PC-3 (cell line): Measurements from ENCODE around the gene UBL7. TPM values are rescaled to one million over a fixed set of nuclear protein-coding genes. Genes with fewer than 3 reads are reported as not detected.

Source experiments
- ATAC-seq: fragments of 200-7000 bp; cut with Tn5 transposase; 2 replicates; pipeline ENCODE4 v1.9.1; 2020; ENCODE audit warnings: mild to moderate bottlenecking, moderate library complexity
- BruUV-seq: library from RNA; stranded (reverse); fragments of 400-500 nt; replicated peaks from 2 replicates; lab custom pipeline; 2021; lab: Mats Ljungman, UMichigan
- CTCF ChIA-PET: fragments of 300-600 bp; sonication (Branson Sonifier 250); formaldehyde crosslinking; loops from one replicate; lab custom pipeline; 2022; ENCODE audit warnings: antibody characterized with exemption; lab: Charles Lee
- POLR2A ChIA-PET: fragments of 300-600 bp; sonication (Branson Sonifier 250); formaldehyde crosslinking; loops from one replicate; lab custom pipeline; 2022; ENCODE audit warnings: antibody characterized with exemption; ENCODE audit not compliant: unreplicated experiment; lab: Charles Lee
- DNase-seq: peaks from one replicate; pipeline ENCODE4 v3.0.0-alpha.2; 2015
- H2AFZ ChIP-seq: fragments of 300-600 bp; sonication (generic); 2 replicates; pipeline ENCODE4 v1.6.0; 2016; ENCODE audit warnings: antibody characterized with exemption, low read length
- H3F3A ChIP-seq: fragments of 300-600 bp; sonication (generic); one replicate; pipeline ENCODE4 v1.6.0; 2017; ENCODE audit warnings: antibody characterized with exemption, low read length, control low read depth, mild to moderate bottlenecking; ENCODE audit not compliant: unreplicated experiment
- H3K27ac ChIP-seq: fragments of 300-600 bp; sonication (generic); 2 replicates; pipeline ENCODE4 v1.5.1; 2016; ENCODE audit warnings: mild to moderate bottlenecking, low read length
- H3K27me3 ChIP-seq: fragments of 300-600 bp; sonication (generic); 2 replicates; pipeline ENCODE4 v1.6.1; 2016; ENCODE audit warnings: low read length, mixed read lengths
- H3K36me3 ChIP-seq: fragments of 300-600 bp; sonication (generic); 2 replicates; pipeline ENCODE4 v1.6.1; 2016; ENCODE audit warnings: low read depth, mixed run types, low read length, mixed read lengths
- H3K4me1 ChIP-seq: fragments of 300-600 bp; sonication (generic); 2 replicates; pipeline ENCODE4 v1.5.1; 2016; ENCODE audit warnings: low read length; ENCODE audit not compliant: insufficient read depth
- H3K4me2 ChIP-seq: fragments of 300-600 bp; sonication (generic); 2 replicates; pipeline ENCODE4 v1.6.0; 2016; ENCODE audit warnings: low read length
- H3K4me3 ChIP-seq: fragments of 300-600 bp; sonication (generic); 2 replicates; pipeline ENCODE4 v1.5.1; 2016; ENCODE audit warnings: mild to moderate bottlenecking, low read length, mixed read lengths
- H3K79me2 ChIP-seq: fragments of 300-600 bp; sonication (generic); 2 replicates; pipeline ENCODE4 v1.6.1; 2017; ENCODE audit warnings: low read length, mixed read lengths
- H3K9ac ChIP-seq: fragments of 300-600 bp; sonication (generic); 2 replicates; pipeline ENCODE4 v1.6.0; 2016; ENCODE audit warnings: mild to moderate bottlenecking, low read length
- H3K9me2 ChIP-seq: fragments of 300-600 bp; sonication (generic); replicated peaks from 2 replicates; pipeline ENCODE4 v1.6.1; 2016; ENCODE audit warnings: mixed run types, low read length, mixed read lengths
- H3K9me3 ChIP-seq: fragments of 300-600 bp; sonication (generic); 2 replicates; pipeline ENCODE4 v1.6.1; 2016; ENCODE audit warnings: low read length, mixed read lengths
- H4K20me1 ChIP-seq: fragments of 300-600 bp; sonication (generic); 2 replicates; pipeline ENCODE4 v1.6.1; 2016; ENCODE audit warnings: low read length, mixed read lengths
- EZH2 ChIP-seq: fragments of 300-600 bp; sonication (generic); IDR thresholded peaks from one replicate; pipeline ENCODE4 v1.6.1; 2017; ENCODE audit warnings: antibody characterized with exemption, mild to moderate bottlenecking, low read length; ENCODE audit not compliant: unreplicated experiment
- EZH2phosphoT487 ChIP-seq: fragments of 300-600 bp; sonication (generic); IDR thresholded peaks from 2 replicates; pipeline ENCODE4 v1.6.1; 2018; ENCODE audit warnings: mild to moderate bottlenecking, antibody characterized with exemption, low read length, borderline replicate concordance
- intact Hi-C: fragments of 100-400 bp; cut with micrococcal nuclease; formaldehyde crosslinking; loops from 2 replicates; pipeline ENCODE4 v1.9.0; 2023
- total RNA-seq: library from RNA; depleted of rRNA; stranded (reverse); fragments of >200 nt; gene quantifications from 2 replicates; pipeline ENCODE4 v1.2.3, GENCODE V29; 2014
- TF ChIP-seq, protein P1 (sequence below): fragments of 300-600 bp; sonication (generic); conservative IDR thresholded peaks from 2 replicates; pipeline ENCODE4 v1.5.1; 2017; ENCODE audit warnings: antibody characterized with exemption, low read depth, mild to moderate bottlenecking, low read length

Gene UBL7
- total RNA-seq, 1 experiment from 2014 or later = 57.1 TPM

DNA sequence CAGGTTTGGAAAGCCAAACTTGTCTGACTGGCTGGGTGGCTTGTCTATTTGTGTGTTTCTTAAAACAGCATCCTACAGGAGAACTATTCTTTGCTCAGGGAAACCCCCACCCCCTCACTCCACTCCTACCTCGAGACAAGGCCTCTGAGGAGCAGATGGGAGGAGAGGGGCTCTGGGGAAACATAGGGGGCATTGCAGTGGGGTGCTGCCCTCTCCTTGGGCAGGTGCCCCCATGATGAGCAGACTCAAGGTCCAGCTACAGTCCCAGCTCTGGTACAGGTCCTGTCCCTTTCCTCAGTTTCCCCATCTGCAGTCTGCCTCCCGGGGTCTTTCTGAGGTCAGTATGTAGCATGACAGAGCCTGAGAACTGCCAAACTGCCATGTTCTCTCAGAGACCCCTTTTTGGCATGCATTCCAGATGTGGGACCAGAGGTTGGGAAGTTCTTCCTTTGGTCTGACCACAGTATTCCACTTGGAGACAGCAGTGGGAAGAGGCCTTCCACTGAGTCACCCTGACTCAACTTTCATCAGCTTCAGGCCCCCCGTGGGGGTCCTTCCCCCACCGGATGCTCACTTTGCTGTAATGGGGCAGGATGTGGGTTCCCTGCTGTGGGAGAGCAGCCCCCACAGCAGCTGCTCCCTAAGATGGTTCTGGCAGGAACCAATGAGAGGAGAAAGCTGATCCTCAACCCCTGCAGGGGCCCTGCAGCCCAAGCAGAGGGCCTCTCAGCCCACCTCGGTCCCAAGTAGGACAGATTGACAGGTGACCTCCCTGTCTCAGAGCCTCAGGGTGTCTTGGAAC lies 61.2 kb downstream of the UBL7 start:
- Histone ChIP-seq H3K4me3 (peak overlapping the region; percentile 37; the same call in 1 of the 2 replicates), H3K4me2 (peak overlapping the region; percentile 82), H3F3A (peaks cover 6% of the 10 kb centered on the region), H2AFZ (no peak overlapping the region), H3K4me1 (peaks cover 70% of the 10 kb centered on the region), H3K9me2 (no peaks in the 10 kb centered on the region), H3K9me3 (no peaks in the 10 kb centered on the region), H3K27me3 (no peaks in the 10 kb centered on the region), H3K27ac (peak overlapping the region; percentile 100), H3K36me3 (no peaks in the 10 kb centered on the region), H3K79me2 (peaks cover 11% of the 10 kb centered on the region), H3K9ac (peak overlapping the region; percentile 88), H4K20me1 (no peaks in the 10 kb centered on the region)
- BruUV-seq = no TSS peak
- peak; percentile 76 for DNase-seq
- ChIA-PET CTCF (no interaction called here), POLR2A (no interaction called here)
- no peak for ATAC-seq
- TF ChIP-seq EZH2 (no peak), EZH2phosphoT487 (no peak)
- TF ChIP-seq, protein P1, sequence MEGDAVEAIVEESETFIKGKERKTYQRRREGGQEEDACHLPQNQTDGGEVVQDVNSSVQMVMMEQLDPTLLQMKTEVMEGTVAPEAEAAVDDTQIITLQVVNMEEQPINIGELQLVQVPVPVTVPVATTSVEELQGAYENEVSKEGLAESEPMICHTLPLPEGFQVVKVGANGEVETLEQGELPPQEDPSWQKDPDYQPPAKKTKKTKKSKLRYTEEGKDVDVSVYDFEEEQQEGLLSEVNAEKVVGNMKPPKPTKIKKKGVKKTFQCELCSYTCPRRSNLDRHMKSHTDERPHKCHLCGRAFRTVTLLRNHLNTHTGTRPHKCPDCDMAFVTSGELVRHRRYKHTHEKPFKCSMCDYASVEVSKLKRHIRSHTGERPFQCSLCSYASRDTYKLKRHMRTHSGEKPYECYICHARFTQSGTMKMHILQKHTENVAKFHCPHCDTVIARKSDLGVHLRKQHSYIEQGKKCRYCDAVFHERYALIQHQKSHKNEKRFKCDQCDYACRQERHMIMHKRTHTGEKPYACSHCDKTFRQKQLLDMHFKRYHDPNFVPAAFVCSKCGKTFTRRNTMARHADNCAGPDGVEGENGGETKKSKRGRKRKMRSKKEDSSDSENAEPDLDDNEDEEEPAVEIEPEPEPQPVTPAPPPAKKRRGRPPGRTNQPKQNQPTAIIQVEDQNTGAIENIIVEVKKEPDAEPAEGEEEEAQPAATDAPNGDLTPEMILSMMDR = no peak
- intact Hi-C loops = loop anchor here (5.0 kb wide), 1 partner anchor 33 kb away; the partner anchor contains the start of gene SEMA7A

DNA sequence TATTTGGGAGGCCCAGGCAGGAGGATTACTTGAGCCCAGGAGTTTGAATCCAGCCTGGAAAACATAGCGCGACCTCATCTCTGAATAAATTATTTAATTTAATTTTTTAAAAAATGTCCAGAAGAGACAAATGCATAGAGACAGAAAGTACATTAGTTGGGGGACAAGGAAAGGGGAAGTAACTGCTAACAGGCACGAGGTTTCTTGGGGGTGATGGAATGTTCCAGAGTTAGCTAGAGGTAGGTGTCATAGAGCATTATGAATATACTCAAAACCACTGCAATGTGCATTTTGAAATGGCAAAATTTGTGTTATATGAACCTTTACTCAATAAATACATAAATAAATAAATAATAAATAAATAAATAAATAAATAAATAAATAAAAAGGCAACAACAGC lies 61.9 kb downstream of the UBL7 start:
- POLR2A ChIA-PET = no interaction called here

More for the DNA sequence above, 61.9 kb downstream of the UBL7 start:
- no peak overlapping the region for H3K4me3 ChIP-seq
- H3K9ac ChIP-seq = peak overlapping the region; percentile 88
- BruUV-seq = no TSS peak
- TF ChIP-seq EZH2phosphoT487 (no peak), EZH2 (no peak)
- TF ChIP-seq, protein P1 = no peak
- H3F3A ChIP-seq = peaks cover 6% of the 10 kb centered on the region
- intact Hi-C loops = loop anchor here (5.0 kb wide), 1 partner anchor 33 kb away; the partner anchor contains the start of gene SEMA7A
- no peak overlapping the region for H2AFZ ChIP-seq
- H3K79me2 ChIP-seq = peaks cover 11% of the 10 kb centered on the region
- H3K4me1 ChIP-seq = peaks cover 70% of the 10 kb centered on the region
- no peak for ATAC-seq
- H3K4me2 ChIP-seq = no peak overlapping the region
- H4K20me1 ChIP-seq = no peaks in the 10 kb centered on the region
- no peaks in the 10 kb centered on the region for H3K9me2 ChIP-seq
- no peaks in the 10 kb centered on the region for H3K36me3 ChIP-seq
- no peak for DNase-seq
- peak overlapping the region; percentile 100 for H3K27ac ChIP-seq
- no peaks in the 10 kb centered on the region for H3K9me3 ChIP-seq
- CTCF ChIA-PET = no interaction called here
- no peaks in the 10 kb centered on the region for H3K27me3 ChIP-seq
